Measurements from ENCODE around the gene SAA1. TPM values are rescaled to one million over a fixed set of nuclear protein-coding genes. Genes with fewer than 3 reads are reported as not detected.
"Not testable (repeated sequence)": the region's sequence is repeated elsewhere in the genome, so short reads cannot be mapped to it uniquely, and the experiment has no call there.

The SAA1 gene
- polyA plus RNA-seq, 1 donor (not counting 4 experiments of a cell fraction or from before 2014, with no cell fraction given), result 27.5 TPM

DNA sequence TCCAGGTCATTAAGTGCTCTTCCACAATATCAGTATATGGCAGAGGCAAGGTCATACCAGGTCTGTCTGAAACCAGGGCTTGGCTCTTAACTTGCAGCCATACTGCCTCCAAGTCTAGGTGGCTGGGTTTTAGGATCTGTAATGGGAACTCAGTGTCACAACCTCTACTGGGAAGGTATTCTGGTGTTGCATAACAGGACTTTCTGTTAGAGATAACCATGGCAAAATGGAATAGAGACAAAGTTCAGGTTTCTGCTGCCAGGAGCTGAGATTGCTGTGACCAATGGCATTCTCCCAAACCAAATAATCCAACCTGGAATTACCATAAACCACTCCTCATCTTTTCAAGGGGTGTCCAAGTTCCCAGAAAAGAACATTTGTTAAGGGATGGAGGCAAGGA, 6.8 kb upstream of the SAA1 start:
- dilution Hi-C loops (cut with MboI; ENCODE audit: extremely low pct_ligation_motif_present, low sequenced_read_pairs), result no loop called here
- no peak overlapping the region for H3K4me3 ChIP-seq (ENCODE audit: control insufficient read depth in 2 of 3, extremely low read depth in 1 of 3, insufficient read depth in 2 of 3, low read depth in 1 of 3, low read length in 3 of 3)
- no peak for FAIRE-seq
- H3K36me3 ChIP-seq (ENCODE audit: control insufficient read depth in 2 of 2, extremely low read depth in 1 of 2, insufficient read depth in 2 of 2, low read length in 2 of 2), result no peaks in the 10 kb centered on the region
- H3K27me3 ChIP-seq (ENCODE audit: control insufficient read depth, extremely low read depth, insufficient read depth, low read length), result no peaks in the 10 kb centered on the region
- DNase-seq (ENCODE audit: low read depth, low spot score), result no peak
- H2AFZ ChIP-seq (ENCODE audit: control insufficient read depth, low read length), result no peak overlapping the region
- TF ChIP-seq CTCF (optimal IDR thresholded peaks at IDR 0.05 in 1 of 3, IDR thresholded peaks at IDR 0.05 in 1 of 3, conservative IDR thresholded peaks at IDR 0.05 in 1 of 3; ENCODE audit: extremely low read depth in 1 of 3, insufficient read depth in 2 of 3, low read length in 3 of 3), result no peak
- no peak for TF ChIP-seq EZH2 (IDR thresholded peaks at IDR 0.05; ENCODE audit: low read length)
- no peaks in the 10 kb centered on the region for H3K9me3 ChIP-seq (ENCODE audit: control insufficient read depth, low read depth, low read length)
- H4K20me1 ChIP-seq (ENCODE audit: control insufficient read depth, extremely low read depth, insufficient read depth, low read length), result no peaks in the 10 kb centered on the region
- no peaks in the 10 kb centered on the region for H3K79me2 ChIP-seq (ENCODE audit: control insufficient read depth, insufficient read depth, low read length)
- H3K9ac ChIP-seq (ENCODE audit: control insufficient read depth, extremely low read depth, insufficient read depth, low read length), result no peak overlapping the region
- no peak overlapping the region for H3K4me2 ChIP-seq (ENCODE audit: control insufficient read depth, extremely low read depth, insufficient read depth, low read depth, low read length)
- no peaks in the 10 kb centered on the region for H3K4me1 ChIP-seq (ENCODE audit: control insufficient read depth, extremely low read depth, insufficient read depth, low read length)
- H3K9me1 ChIP-seq (ENCODE audit: control insufficient read depth, extremely low read depth, insufficient read depth, low read length), result no peaks in the 10 kb centered on the region
- H3K27ac ChIP-seq (ENCODE audit: control insufficient read depth, insufficient read depth, low read length), result no peak overlapping the region

GRCh38 chr11:18261721-18262120, 4.3 kb upstream of the SAA1 start:
- H3K9ac ChIP-seq (ENCODE audit: control insufficient read depth, extremely low read depth, insufficient read depth, low read length), result no peak overlapping the region
- TF ChIP-seq EZH2 (IDR thresholded peaks at IDR 0.05; ENCODE audit: low read length) (no peak), CTCF (optimal IDR thresholded peaks at IDR 0.05 in 1 of 3, IDR thresholded peaks at IDR 0.05 in 1 of 3, conservative IDR thresholded peaks at IDR 0.05 in 1 of 3; ENCODE audit: extremely low read depth in 1 of 3, insufficient read depth in 2 of 3, low read length in 3 of 3) (no peak)
- no peaks in the 10 kb centered on the region for H3K27me3 ChIP-seq (ENCODE audit: control insufficient read depth, extremely low read depth, insufficient read depth, low read length)
- H3K4me1 ChIP-seq (ENCODE audit: control insufficient read depth, extremely low read depth, insufficient read depth, low read length), result peaks cover 5% of the 10 kb centered on the region
- H3K36me3 ChIP-seq (ENCODE audit: control insufficient read depth in 2 of 2, extremely low read depth in 1 of 2, insufficient read depth in 2 of 2, low read length in 2 of 2), result no peaks in the 10 kb centered on the region
- FAIRE-seq (no peak), DNase-seq (ENCODE audit: low read depth, low spot score) (no peak)
- no peak overlapping the region for H2AFZ ChIP-seq (ENCODE audit: control insufficient read depth, low read length)
- no peaks in the 10 kb centered on the region for H3K79me2 ChIP-seq (ENCODE audit: control insufficient read depth, insufficient read depth, low read length)
- H3K9me1 ChIP-seq (ENCODE audit: control insufficient read depth, extremely low read depth, insufficient read depth, low read length), result no peaks in the 10 kb centered on the region
- no peak overlapping the region for H3K27ac ChIP-seq (ENCODE audit: control insufficient read depth, insufficient read depth, low read length)
- H4K20me1 ChIP-seq (ENCODE audit: control insufficient read depth, extremely low read depth, insufficient read depth, low read length), result no peaks in the 10 kb centered on the region
- dilution Hi-C loops (cut with MboI; ENCODE audit: extremely low pct_ligation_motif_present, low sequenced_read_pairs), result no loop called here
- H3K9me3 ChIP-seq (ENCODE audit: control insufficient read depth, low read depth, low read length), result no peaks in the 10 kb centered on the region
- H3K4me3 ChIP-seq (ENCODE audit: control insufficient read depth in 2 of 3, extremely low read depth in 1 of 3, insufficient read depth in 2 of 3, low read depth in 1 of 3, low read length in 3 of 3), result no peak overlapping the region
- no peak overlapping the region for H3K4me2 ChIP-seq (ENCODE audit: control insufficient read depth, extremely low read depth, insufficient read depth, low read depth, low read length)

DNA sequence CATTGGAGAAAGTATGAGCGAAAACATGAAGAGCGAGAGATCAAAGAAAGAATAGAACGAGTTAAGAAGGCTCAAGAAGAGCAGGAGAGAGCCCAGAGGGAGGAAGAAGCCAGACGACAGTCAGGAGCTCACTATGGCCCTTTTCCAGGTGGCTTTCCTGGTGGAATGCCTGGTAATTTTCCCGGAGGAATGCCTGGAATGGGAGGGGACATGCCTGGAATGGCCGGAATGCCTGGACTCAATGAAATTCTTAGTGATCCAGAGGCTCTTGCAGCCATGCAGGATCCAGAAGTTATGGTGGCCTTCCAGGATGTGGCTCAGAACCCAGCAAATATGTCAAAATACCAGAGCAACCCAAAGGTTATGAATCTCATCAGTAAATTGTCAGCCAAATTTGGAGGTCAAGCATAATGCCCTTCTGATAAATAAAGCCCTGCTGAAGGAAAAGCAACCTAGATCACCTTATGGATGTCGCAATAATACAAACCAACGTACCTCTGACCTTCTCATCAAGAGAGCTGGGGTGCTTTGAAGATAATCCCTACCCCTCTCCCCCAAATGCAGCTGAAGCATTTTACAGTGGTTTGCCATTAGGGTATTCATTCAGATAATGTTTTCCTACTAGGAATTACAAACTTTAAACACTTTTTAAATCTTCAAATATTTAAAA, 3.2 kb upstream of the SAA1 start:
- H3K4me1 ChIP-seq (ENCODE audit: control insufficient read depth, extremely low read depth, insufficient read depth, low read length); H3K9ac ChIP-seq (ENCODE audit: control insufficient read depth, extremely low read depth, insufficient read depth, low read length); H3K4me2 ChIP-seq (ENCODE audit: control insufficient read depth, extremely low read depth, insufficient read depth, low read depth, low read length); H3K4me3 ChIP-seq (ENCODE audit: control insufficient read depth in 2 of 3, extremely low read depth in 1 of 3, insufficient read depth in 2 of 3, low read depth in 1 of 3, low read length in 3 of 3); H3K79me2 ChIP-seq (ENCODE audit: control insufficient read depth, insufficient read depth, low read length); FAIRE-seq; H3K9me3 ChIP-seq (ENCODE audit: control insufficient read depth, low read depth, low read length); H3K27me3 ChIP-seq (ENCODE audit: control insufficient read depth, extremely low read depth, insufficient read depth, low read length); DNase-seq (ENCODE audit: low read depth, low spot score); H3K36me3 ChIP-seq (ENCODE audit: control insufficient read depth in 2 of 2, extremely low read depth in 1 of 2, insufficient read depth in 2 of 2, low read length in 2 of 2); dilution Hi-C loops (cut with MboI; ENCODE audit: extremely low pct_ligation_motif_present, low sequenced_read_pairs); H2AFZ ChIP-seq (ENCODE audit: control insufficient read depth, low read length); H4K20me1 ChIP-seq (ENCODE audit: control insufficient read depth, extremely low read depth, insufficient read depth, low read length); H3K27ac ChIP-seq (ENCODE audit: control insufficient read depth, insufficient read depth, low read length); H3K9me1 ChIP-seq (ENCODE audit: control insufficient read depth, extremely low read depth, insufficient read depth, low read length): not testable (repeated sequence)

Data from keratinocyte (primary cell).